Stomach (tissue), 4 donors: ENCODE measurements around the gene C9orf153.

Source experiments
- EP300 ChIP-seq: sonication (generic); formaldehyde crosslinking; IDR thresholded peaks from one replicate; pipeline ENCODE4 v1.6.1; 2017; ENCODE audit warnings: antibody characterized with exemption
- POLR2A ChIP-seq, 4 donors: fragments of 450-650 bp; IDR thresholded peaks; one replicate each; pipeline ENCODE4 v1.6.1; 2016; ENCODE audit warnings: antibody characterized with exemption in 4 of 4, control low read depth in 2 of 4, mild to moderate bottlenecking in 1 of 4, moderate library complexity in 1 of 4
- POLR2AphosphoS5 ChIP-seq, 3 donors: sonication (generic); formaldehyde crosslinking; IDR thresholded peaks; one replicate each; pipeline ENCODE4 v1.6.1; 2016; ENCODE audit warnings: antibody characterized with exemption in 3 of 3
- TF ChIP-seq, protein P1 (sequence below), 7 experiments: fragments of 450-650 bp in 4 of 7; fragments of 200-600 bp in 3 of 7; sonication (generic) in 3 of 7; IDR thresholded peaks; one replicate each; pipeline ENCODE4 v1.5.1; 2016 to 2019; ENCODE audit warnings: antibody characterized with exemption in 7 of 7, control low read depth in 2 of 7, mild to moderate bottlenecking in 1 of 7

DNA sequence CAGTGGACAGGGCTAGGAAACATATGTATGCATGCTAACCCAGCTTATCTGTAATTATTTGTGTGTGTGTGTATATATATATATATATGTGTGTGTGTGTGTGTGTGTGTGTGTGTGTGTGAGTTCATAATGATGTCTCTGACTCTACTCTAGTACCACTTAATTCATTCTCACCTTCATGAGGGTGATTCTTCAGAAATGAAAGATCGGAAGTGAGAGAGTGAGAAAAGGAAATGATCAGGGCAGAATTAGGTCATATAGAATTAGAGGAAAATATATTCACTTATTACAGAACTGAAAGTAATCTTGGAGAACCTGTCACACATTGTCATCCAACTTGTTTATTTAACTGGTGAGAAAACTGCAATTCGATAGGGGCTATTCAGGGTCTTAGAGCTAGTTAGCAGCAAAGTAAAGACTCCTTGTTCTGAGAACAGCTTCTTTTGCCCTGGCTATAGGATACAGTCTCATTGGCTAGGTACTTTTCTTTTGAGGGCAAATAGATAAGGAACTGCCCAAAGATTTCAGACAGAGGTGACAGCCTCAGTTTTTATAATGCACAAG lies 58.8 kb downstream of the C9orf153 start:
- TF ChIP-seq, protein P1, sequence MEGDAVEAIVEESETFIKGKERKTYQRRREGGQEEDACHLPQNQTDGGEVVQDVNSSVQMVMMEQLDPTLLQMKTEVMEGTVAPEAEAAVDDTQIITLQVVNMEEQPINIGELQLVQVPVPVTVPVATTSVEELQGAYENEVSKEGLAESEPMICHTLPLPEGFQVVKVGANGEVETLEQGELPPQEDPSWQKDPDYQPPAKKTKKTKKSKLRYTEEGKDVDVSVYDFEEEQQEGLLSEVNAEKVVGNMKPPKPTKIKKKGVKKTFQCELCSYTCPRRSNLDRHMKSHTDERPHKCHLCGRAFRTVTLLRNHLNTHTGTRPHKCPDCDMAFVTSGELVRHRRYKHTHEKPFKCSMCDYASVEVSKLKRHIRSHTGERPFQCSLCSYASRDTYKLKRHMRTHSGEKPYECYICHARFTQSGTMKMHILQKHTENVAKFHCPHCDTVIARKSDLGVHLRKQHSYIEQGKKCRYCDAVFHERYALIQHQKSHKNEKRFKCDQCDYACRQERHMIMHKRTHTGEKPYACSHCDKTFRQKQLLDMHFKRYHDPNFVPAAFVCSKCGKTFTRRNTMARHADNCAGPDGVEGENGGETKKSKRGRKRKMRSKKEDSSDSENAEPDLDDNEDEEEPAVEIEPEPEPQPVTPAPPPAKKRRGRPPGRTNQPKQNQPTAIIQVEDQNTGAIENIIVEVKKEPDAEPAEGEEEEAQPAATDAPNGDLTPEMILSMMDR (IDR thresholded peaks at IDR 0.05), result no peak
- TF ChIP-seq EP300 (no peak), POLR2A (IDR thresholded peaks at IDR 0.05) (no peak), POLR2AphosphoS5 (IDR thresholded peaks at IDR 0.05) (no peak)
